ENCODE measurements around the gene TMEM87B. TPM values are rescaled to one million over a fixed set of nuclear protein-coding genes. Genes with fewer than 3 reads are reported as not detected.

TMEM87B gene
- total RNA-seq, 1 experiment from 2014 or later: 21.8 TPM

DNA sequence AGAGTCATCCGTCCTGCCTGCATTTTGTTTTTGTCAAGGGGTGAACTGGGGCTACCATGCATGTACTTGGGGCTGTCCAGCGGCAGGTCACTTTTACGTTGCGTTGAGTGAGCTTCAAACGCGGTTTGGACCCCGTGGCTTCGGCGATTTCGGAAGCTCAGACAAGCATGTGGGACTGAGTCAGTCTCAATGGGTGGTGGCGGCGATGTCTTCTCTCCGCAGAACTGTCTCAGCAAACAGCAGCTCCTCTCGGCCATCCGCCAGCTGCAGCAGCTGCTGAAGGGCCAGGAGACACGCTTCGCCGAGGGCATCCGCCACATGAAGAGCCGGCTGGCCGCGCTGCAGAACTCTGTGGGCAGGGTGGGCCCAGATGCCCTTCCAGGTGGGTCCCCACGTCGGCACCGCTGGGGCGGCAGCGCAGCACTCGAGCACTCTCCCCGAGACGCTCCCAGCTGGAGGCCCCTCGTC is 104.4 kb downstream of the TMEM87B start:
- POLR2A ChIA-PET (ENCODE audit: low non-redundant PET): no interaction called here
- intact Hi-C loops (cut with micrococcal nuclease; ENCODE audit: unreplicated experiment): no loop called here

DNA sequence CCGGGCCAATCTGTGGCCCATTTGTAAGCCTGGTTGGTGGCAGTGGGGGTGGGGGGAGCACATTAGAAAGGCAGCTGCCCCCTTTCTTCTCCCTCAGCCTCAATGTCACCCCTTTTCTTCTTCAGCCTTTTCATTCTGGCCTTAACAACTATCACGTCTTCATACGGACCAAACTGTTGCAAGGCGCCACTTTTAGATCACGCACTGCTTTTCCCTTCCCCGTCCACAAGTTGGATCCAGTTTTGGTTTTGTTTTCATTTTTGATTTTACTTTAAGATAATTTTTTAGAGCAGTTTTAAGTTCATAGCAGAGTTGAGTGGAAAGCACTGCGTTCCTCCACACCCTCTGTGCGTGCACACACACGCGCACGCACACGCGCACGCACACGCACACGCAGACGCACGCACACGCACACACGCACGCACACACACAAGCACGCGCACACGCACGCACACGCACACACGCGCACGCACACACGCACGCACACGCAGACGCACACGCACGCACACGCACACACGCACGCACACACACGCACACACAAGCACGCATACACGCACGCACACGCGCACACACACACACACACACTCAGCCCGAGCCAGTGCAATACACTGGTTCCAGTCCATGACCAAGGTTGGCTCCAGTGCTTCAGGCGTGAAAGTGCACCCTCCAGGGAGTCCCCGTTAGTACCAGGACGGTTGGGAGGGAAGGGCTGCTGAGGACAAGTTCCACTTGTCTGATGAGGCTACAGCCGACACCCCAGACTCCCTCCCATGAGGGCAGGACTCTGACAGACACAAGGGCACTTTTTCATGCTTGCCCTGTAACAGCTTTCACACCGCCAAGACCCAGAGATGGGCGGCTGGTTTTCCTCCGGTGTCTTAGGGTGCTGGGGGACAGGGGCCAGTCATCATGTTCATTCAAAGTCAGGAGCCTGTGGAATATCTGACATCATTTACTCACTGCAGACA is 105.5 kb downstream of the TMEM87B start:
- TF ChIP-seq, protein P1, sequence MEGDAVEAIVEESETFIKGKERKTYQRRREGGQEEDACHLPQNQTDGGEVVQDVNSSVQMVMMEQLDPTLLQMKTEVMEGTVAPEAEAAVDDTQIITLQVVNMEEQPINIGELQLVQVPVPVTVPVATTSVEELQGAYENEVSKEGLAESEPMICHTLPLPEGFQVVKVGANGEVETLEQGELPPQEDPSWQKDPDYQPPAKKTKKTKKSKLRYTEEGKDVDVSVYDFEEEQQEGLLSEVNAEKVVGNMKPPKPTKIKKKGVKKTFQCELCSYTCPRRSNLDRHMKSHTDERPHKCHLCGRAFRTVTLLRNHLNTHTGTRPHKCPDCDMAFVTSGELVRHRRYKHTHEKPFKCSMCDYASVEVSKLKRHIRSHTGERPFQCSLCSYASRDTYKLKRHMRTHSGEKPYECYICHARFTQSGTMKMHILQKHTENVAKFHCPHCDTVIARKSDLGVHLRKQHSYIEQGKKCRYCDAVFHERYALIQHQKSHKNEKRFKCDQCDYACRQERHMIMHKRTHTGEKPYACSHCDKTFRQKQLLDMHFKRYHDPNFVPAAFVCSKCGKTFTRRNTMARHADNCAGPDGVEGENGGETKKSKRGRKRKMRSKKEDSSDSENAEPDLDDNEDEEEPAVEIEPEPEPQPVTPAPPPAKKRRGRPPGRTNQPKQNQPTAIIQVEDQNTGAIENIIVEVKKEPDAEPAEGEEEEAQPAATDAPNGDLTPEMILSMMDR (conservative IDR thresholded peaks at IDR 0.05; ENCODE audit: low read depth, low read length): no peak
- no peak for TF ChIP-seq EZH2 (IDR thresholded peaks at IDR 0.05; ENCODE audit: borderline replicate concordance, low read depth, low read length, poor library complexity, severe bottlenecking)
- intact Hi-C loops (cut with micrococcal nuclease; ENCODE audit: unreplicated experiment): no loop called here
- Histone ChIP-seq H3K9me3 (ENCODE audit: low read depth, low read length, poor library complexity, severe bottlenecking) (no peaks in the 10 kb centered on the region), H3K4me1 (ENCODE audit: insufficient read depth, low read length, poor library complexity, severe bottlenecking) (no peaks in the 10 kb centered on the region), H3K27ac (ENCODE audit: low read depth, low read length, poor library complexity, severe bottlenecking) (no peak overlapping the region), H3K36me3 (ENCODE audit: insufficient read depth, low read length, poor library complexity, severe bottlenecking) (no peaks in the 10 kb centered on the region), H3K4me3 (ENCODE audit: low read depth, low read length, poor library complexity, severe bottlenecking) (no peak overlapping the region), H3K27me3 (replicated peaks; ENCODE audit: insufficient read depth, low read depth, low read length, poor library complexity) (no peaks in the 10 kb centered on the region)
- no TSS peak for BruUV-seq (replicated peaks)
- no peak for DNase-seq (ENCODE audit: low spot score)
- ChIA-PET CTCF (no interaction called here), POLR2A (ENCODE audit: low non-redundant PET) (no interaction called here)

More for the DNA sequence above, 104.4 kb downstream of the TMEM87B start:
- no peak overlapping the region for H3K4me3 ChIP-seq (ENCODE audit: low read depth, low read length, poor library complexity, severe bottlenecking)
- CTCF ChIA-PET: no interaction called here
- H3K36me3 ChIP-seq (ENCODE audit: insufficient read depth, low read length, poor library complexity, severe bottlenecking): no peaks in the 10 kb centered on the region
- H3K4me1 ChIP-seq (ENCODE audit: insufficient read depth, low read length, poor library complexity, severe bottlenecking): no peaks in the 10 kb centered on the region
- TF ChIP-seq EZH2 (IDR thresholded peaks at IDR 0.05; ENCODE audit: borderline replicate concordance, low read depth, low read length, poor library complexity, severe bottlenecking): no peak
- H3K27me3 ChIP-seq (replicated peaks; ENCODE audit: insufficient read depth, low read depth, low read length, poor library complexity): no peaks in the 10 kb centered on the region
- H3K27ac ChIP-seq (ENCODE audit: low read depth, low read length, poor library complexity, severe bottlenecking): no peak overlapping the region
- no peaks in the 10 kb centered on the region for H3K9me3 ChIP-seq (ENCODE audit: low read depth, low read length, poor library complexity, severe bottlenecking)
- BruUV-seq (replicated peaks): no TSS peak
- no peak for DNase-seq (ENCODE audit: low spot score)

DNA sequence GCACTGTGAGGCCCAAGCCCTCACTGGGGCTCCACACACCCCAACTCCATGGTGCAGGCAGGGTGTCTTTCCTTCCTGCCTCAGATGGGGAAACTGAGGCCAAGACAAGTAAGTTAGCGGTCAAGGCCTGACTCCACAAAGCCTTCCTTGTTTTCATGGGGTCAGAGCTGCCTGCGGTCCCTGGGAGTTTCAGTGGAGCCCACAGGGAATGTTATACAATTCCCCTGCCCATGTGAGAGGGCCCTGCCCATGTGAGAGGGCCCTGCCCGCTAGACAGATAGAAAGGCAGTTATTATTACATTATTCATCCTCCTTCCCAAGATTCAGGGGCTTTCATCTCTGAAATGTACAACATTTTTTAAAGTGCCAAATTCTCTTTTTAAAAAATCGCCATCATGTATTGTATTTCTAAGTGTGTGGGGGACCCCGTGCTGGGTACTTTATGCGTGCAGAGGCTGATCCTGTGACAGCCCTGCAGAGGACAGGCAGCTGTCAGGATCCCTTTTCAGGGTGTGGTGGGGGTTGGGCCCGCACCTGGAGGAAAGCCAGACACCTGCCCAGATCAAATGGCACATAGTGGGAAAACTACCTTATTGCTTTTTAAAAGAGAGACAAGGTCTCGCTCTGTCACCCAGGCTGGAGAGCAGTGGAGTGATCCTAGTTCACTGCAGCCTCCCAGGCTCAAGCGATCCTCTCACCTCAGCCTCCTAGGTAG is 106.5 kb downstream of the TMEM87B start:
- Histone ChIP-seq H3K27ac (ENCODE audit: low read depth, low read length, poor library complexity, severe bottlenecking) (no peak overlapping the region), H3K9me3 (ENCODE audit: low read depth, low read length, poor library complexity, severe bottlenecking) (no peaks in the 10 kb centered on the region), H3K4me3 (ENCODE audit: low read depth, low read length, poor library complexity, severe bottlenecking) (no peak overlapping the region), H3K36me3 (ENCODE audit: insufficient read depth, low read length, poor library complexity, severe bottlenecking) (no peaks in the 10 kb centered on the region), H3K4me1 (ENCODE audit: insufficient read depth, low read length, poor library complexity, severe bottlenecking) (no peaks in the 10 kb centered on the region), H3K27me3 (replicated peaks; ENCODE audit: insufficient read depth, low read depth, low read length, poor library complexity) (no peaks in the 10 kb centered on the region)
- DNase-seq (ENCODE audit: low spot score): no peak
- intact Hi-C loops (cut with micrococcal nuclease; ENCODE audit: unreplicated experiment): no loop called here
- ChIA-PET CTCF (no interaction called here), POLR2A (ENCODE audit: low non-redundant PET) (no interaction called here)
- TF ChIP-seq, protein P1 (conservative IDR thresholded peaks at IDR 0.05; ENCODE audit: low read depth, low read length): no peak
- no peak for TF ChIP-seq EZH2 (IDR thresholded peaks at IDR 0.05; ENCODE audit: borderline replicate concordance, low read depth, low read length, poor library complexity, severe bottlenecking)
- BruUV-seq (replicated peaks): no TSS peak

Measured in A673 (cell line).